ENCODE measurements around the gene TOP1. TPM values are rescaled to one million over a fixed set of nuclear protein-coding genes. Genes with fewer than 3 reads are reported as not detected.

TOP1 gene
- total RNA-seq, 4 donors from 2014 or later: 20.2 to 28.5 (median 23.0) TPM

DNA sequence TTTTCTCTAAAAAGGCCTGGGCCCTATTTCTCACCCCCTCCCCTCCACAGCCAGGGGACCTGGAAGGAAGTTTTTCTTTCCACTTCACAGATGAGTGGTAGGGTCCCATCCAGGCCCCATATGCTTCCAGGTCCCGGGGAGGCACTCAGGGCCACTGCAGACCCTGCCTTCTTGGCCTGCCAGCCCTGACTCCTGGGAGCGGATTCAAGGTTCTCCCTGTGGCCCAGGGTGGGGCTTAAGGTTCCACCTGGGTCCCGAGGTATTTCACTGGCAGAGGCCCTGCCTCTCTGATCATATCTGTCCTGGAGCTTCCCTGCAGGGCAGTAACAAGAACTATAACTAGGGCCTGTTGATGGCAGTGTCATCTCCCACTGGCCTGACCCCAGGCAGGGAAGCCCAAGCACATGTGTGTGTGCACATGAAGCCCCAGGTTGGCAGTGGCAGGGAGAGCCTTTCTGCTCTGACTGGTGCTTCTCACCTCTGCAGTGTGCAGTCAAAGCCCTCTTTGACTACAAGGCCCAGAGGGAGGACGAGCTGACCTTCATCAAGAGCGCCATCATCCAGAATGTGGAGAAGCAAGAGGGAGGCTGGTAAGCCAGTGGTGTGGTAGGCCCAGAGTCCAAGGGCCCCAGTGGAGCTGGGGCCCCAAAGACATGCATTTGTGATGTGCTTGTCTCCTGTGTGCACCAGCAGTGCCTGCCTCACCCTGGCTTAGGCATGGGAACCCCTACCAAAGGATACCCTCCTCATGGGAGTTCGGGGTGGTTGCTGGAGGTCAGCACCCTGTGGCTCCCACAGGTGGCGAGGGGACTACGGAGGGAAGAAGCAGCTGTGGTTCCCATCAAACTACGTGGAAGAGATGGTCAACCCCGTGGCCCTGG is 139.9 kb downstream of the TOP1 start:
- Histone ChIP-seq H3K27me3 (no peaks in the 10 kb centered on the region), H3K4me3 (no peak overlapping the region), H3K4me1 (peaks cover 21 to 27% (median 23%) of the 10 kb centered on the region in 4 donors), H3K36me3 (peaks cover 68 to 95% (median 91%) of the 10 kb centered on the region in 4 donors), H3K9me3 (no peaks in the 10 kb centered on the region), H3K27ac (replicated peaks in 1 of 4) (peak overlapping the region in 3 of 4 donors; percentile 25 to 46 (median 40))
- no peak for DNase-seq (ENCODE audit: extremely low spot score)
- TF ChIP-seq, protein P1, sequence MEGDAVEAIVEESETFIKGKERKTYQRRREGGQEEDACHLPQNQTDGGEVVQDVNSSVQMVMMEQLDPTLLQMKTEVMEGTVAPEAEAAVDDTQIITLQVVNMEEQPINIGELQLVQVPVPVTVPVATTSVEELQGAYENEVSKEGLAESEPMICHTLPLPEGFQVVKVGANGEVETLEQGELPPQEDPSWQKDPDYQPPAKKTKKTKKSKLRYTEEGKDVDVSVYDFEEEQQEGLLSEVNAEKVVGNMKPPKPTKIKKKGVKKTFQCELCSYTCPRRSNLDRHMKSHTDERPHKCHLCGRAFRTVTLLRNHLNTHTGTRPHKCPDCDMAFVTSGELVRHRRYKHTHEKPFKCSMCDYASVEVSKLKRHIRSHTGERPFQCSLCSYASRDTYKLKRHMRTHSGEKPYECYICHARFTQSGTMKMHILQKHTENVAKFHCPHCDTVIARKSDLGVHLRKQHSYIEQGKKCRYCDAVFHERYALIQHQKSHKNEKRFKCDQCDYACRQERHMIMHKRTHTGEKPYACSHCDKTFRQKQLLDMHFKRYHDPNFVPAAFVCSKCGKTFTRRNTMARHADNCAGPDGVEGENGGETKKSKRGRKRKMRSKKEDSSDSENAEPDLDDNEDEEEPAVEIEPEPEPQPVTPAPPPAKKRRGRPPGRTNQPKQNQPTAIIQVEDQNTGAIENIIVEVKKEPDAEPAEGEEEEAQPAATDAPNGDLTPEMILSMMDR (IDR thresholded peaks at IDR 0.05): no peak
- no peak for TF ChIP-seq POLR2AphosphoS5 (IDR thresholded peaks at IDR 0.05)
- no peak for TF ChIP-seq POLR2A (IDR thresholded peaks at IDR 0.05; ENCODE audit: low read depth)
- TF ChIP-seq EP300 (IDR thresholded peaks at IDR 0.05): no peak
- intact Hi-C loops (cut with DNase I): no loop called here
- 96% methylated on average over 4 of the region's 10 CpGs for WGBS

DNA sequence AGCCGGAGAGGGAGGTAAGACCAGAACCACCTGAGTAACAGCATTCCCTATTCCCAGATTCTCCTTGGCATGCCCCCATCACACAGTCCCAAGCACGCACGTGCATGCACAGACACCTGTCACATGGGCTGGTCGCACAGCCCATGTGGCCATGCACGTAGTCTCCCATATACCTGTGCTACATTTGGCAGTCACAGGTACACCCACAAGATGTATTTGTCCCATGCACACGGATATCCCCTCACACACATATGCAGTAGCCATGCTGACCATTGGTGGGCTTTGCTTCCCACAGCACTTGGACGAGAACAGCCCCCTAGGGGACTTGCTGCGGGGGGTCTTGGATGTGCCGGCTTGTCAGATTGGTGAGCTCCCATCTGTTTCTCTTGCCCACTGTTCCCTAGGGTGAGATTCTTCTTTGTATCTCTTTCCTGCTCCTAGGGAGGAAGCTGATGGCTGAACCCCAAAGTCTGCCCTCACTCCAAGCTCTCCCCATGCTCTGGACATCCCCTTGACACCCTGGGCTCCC is 140.6 kb downstream of the TOP1 start:
- Histone ChIP-seq H3K4me3 (no peak overlapping the region), H3K27me3 (no peaks in the 10 kb centered on the region), H3K27ac (replicated peaks in 1 of 4) (peak overlapping the region; percentile 77 to 85 (median 81)), H3K9me3 (no peaks in the 10 kb centered on the region), H3K36me3 (peaks cover 61 to 95% (median 91%) of the 10 kb centered on the region in 4 donors), H3K4me1 (peaks cover 28 to 34% (median 30%) of the 10 kb centered on the region in 4 donors)
- TF ChIP-seq EP300 (IDR thresholded peaks at IDR 0.05) (no peak), POLR2A (IDR thresholded peaks at IDR 0.05; ENCODE audit: low read depth) (no peak), POLR2AphosphoS5 (IDR thresholded peaks at IDR 0.05) (no peak)
- TF ChIP-seq, protein P1 (IDR thresholded peaks at IDR 0.05): no peak
- DNase-seq (ENCODE audit: extremely low spot score): no peak
- intact Hi-C loops (cut with DNase I): no loop called here
- WGBS: 93% methylated on average over 9 of the region's 9 CpGs

DNA sequence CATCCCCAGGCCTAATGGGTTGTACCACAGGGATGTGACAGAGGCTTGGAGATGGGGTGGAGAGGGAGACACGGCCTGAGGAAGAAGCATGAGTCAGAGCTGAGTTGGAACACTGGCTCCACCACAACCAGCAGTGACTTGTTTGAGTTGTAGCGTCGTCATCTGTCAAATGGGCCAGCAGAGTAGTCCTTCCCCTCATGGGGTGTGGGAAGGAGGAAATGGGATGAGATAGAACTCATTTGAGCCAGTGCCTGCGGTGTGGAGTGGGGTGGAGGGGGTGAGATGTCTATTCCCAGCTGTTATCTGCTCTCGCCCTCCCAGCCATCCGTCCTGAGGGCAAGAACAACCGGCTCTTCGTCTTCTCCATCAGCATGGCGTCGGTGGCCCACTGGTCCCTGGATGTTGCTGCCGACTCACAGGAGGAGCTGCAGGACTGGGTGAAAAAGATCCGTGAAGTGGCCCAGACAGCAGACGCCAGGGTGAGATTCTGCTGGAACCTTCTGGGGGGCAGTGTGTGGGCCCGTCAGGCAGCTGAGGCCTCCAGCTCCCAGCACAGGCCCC is 141.2 kb downstream of the TOP1 start:
- intact Hi-C loops (cut with DNase I): loop anchor here (5.0 kb wide), 1 partner anchor 33 kb away; the partner anchor contains the start of gene PLCG1
- no peak for DNase-seq (ENCODE audit: extremely low spot score)
- TF ChIP-seq, protein P1 (IDR thresholded peaks at IDR 0.05): no peak
- Histone ChIP-seq H3K27me3 (no peaks in the 10 kb centered on the region), H3K9me3 (no peaks in the 10 kb centered on the region), H3K4me3 (no peak overlapping the region), H3K4me1 (peaks cover 34 to 40% (median 36%) of the 10 kb centered on the region in 4 donors), H3K36me3 (peaks cover 54 to 95% (median 91%) of the 10 kb centered on the region in 4 donors), H3K27ac (replicated peaks in 1 of 4) (peak overlapping the region; percentile 77 to 85 (median 81))
- 73% methylated on average over 6 of the region's 14 CpGs for WGBS

DNA sequence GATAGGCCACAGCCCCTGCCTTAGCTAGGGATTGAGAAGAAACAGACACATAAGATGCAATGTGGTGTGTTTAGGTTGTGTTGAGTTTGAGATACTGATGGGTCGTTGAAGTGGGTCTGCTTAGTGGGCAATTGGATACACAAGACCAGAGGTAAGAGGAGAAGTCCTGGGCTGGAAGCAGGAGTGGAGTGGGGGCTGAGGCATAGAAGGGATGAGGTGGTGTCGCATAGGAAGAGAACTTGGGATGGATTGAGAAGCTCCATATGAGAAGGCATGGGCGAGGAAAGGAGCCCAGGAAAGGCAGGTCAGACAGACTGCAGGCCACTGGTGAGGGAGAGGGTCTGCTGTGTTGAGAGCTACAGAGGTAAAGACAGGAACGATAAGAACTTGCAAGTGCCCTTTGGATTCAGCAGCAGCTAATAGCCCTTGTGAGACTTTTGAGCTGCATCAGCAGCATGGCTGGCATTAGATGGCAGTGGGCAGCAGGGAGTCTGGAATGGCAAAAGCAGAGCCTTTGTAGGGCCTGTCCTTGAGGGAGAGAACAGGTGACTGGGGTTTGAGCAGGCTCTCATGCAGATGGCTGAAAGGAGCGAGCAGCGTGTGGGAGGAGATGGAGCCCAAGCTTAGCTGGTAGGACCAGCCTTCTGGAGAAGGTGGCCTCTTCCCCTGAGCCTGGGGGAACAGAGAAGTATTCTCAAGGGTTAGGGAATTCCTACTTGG is 141.9 kb downstream of the TOP1 start:
- no peak for DNase-seq (ENCODE audit: extremely low spot score)

More for the DNA sequence above, 141.9 kb downstream of the TOP1 start:
- 91% methylated on average over 6 of the region's 6 CpGs for WGBS
- Histone ChIP-seq H3K36me3 (peaks cover 47 to 94% (median 87%) of the 10 kb centered on the region in 4 donors), H3K27me3 (no peaks in the 10 kb centered on the region), H3K4me1 (peaks cover 41 to 47% (median 43%) of the 10 kb centered on the region in 4 donors), H3K9me3 (no peaks in the 10 kb centered on the region), H3K4me3 (no peak overlapping the region), H3K27ac (replicated peaks in 1 of 4) (peak overlapping the region; percentile 77 to 85 (median 81))
- TF ChIP-seq POLR2A (IDR thresholded peaks at IDR 0.05; ENCODE audit: low read depth): no peak
- no peak for TF ChIP-seq EP300 (IDR thresholded peaks at IDR 0.05)
- TF ChIP-seq, protein P1 (IDR thresholded peaks at IDR 0.05): no peak
- TF ChIP-seq POLR2AphosphoS5 (IDR thresholded peaks at IDR 0.05): no peak
- intact Hi-C loops (cut with DNase I): loop anchor here (5.0 kb wide), 1 partner anchor 33 kb away; the partner anchor contains the start of gene PLCG1
